Esophagus muscularis mucosa (tissue), 4 donors: Measurements from ENCODE around the gene CEP104.

Source experiments
- EP300 ChIP-seq: sonication (generic); formaldehyde crosslinking; IDR thresholded peaks from one replicate; pipeline ENCODE4 v1.6.1; 2017; ENCODE audit warnings: antibody characterized with exemption
- POLR2A ChIP-seq: fragments of 450-650 bp; IDR thresholded peaks from one replicate; pipeline ENCODE4 v1.6.1; 2017; ENCODE audit warnings: antibody characterized with exemption, moderate library complexity, mild to moderate bottlenecking, low read depth
- POLR2AphosphoS5 ChIP-seq, 2 donors: sonication (generic); formaldehyde crosslinking; IDR thresholded peaks; one replicate each; pipeline ENCODE4 v1.6.1; 2017; ENCODE audit warnings: antibody characterized with exemption in 2 of 2
- TF ChIP-seq, protein P1 (sequence below), 3 experiments: fragments of 200-600 bp in 2 of 3; fragments of 450-650 bp in 1 of 3; sonication (generic) in 2 of 3; IDR thresholded peaks; one replicate each; pipeline ENCODE4 v1.5.1; 2017 to 2019; ENCODE audit warnings: antibody characterized with exemption in 3 of 3, mild to moderate bottlenecking in 2 of 3, moderate library complexity in 1 of 3

DNA sequence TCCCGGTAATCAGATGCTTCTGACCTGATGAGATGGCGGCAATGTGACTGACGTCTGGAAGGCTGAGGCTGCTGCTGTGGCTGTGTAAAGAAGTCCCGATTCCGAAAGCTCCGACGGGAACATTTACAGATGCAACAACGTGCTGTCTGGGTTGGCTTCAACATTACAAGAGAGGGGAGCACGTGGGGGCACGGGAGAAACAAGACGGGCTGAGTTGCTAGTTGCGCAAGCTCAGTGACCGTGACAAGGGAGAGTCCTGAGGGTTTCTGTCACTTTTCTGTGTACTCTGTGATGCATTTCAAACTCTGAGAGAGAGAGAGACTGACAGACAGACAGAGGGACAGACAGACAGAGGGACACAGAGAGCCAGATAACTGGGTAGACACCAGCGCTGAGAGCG, 35.1 kb downstream of the CEP104 start:
- TF ChIP-seq, protein P1, sequence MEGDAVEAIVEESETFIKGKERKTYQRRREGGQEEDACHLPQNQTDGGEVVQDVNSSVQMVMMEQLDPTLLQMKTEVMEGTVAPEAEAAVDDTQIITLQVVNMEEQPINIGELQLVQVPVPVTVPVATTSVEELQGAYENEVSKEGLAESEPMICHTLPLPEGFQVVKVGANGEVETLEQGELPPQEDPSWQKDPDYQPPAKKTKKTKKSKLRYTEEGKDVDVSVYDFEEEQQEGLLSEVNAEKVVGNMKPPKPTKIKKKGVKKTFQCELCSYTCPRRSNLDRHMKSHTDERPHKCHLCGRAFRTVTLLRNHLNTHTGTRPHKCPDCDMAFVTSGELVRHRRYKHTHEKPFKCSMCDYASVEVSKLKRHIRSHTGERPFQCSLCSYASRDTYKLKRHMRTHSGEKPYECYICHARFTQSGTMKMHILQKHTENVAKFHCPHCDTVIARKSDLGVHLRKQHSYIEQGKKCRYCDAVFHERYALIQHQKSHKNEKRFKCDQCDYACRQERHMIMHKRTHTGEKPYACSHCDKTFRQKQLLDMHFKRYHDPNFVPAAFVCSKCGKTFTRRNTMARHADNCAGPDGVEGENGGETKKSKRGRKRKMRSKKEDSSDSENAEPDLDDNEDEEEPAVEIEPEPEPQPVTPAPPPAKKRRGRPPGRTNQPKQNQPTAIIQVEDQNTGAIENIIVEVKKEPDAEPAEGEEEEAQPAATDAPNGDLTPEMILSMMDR (IDR thresholded peaks at IDR 0.05), result no peak
- TF ChIP-seq EP300 (no peak), POLR2A (no peak), POLR2AphosphoS5 (IDR thresholded peaks at IDR 0.05) (no peak)
